Glutamatergic neuron (in vitro differentiated cells): ENCODE data around the gene RFNG. TPM values are rescaled to one million over a fixed set of nuclear protein-coding genes. Genes with fewer than 3 reads are reported as not detected.

Source experiments
- DNase-seq: peaks from one replicate; pipeline ENCODE4 v3.0.0; 2022
- H3K27ac Mint-ChIP-seq: one replicate; pipeline ENCODE4 v1.8.0; 2020; ENCODE audit warnings: mild to moderate bottlenecking, mixed read lengths, inconsistent platforms; ENCODE audit not compliant: unreplicated experiment
- H3K27me3 Mint-ChIP-seq: one replicate; pipeline ENCODE4 v1.8.0; 2020; ENCODE audit warnings: mild to moderate bottlenecking, moderate library complexity, mixed read lengths, inconsistent platforms; ENCODE audit not compliant: unreplicated experiment
- H3K36me3 Mint-ChIP-seq: one replicate; pipeline ENCODE4 v1.8.0; 2020; ENCODE audit warnings: mild to moderate bottlenecking, mixed read lengths, inconsistent platforms; ENCODE audit not compliant: unreplicated experiment
- H3K4me1 Mint-ChIP-seq: one replicate; pipeline ENCODE4 v1.8.0; 2020; ENCODE audit warnings: mild to moderate bottlenecking, low read depth, mixed read lengths, inconsistent platforms; ENCODE audit not compliant: unreplicated experiment
- H3K4me3 Mint-ChIP-seq: one replicate; pipeline ENCODE4 v1.8.0; 2020; ENCODE audit warnings: mild to moderate bottlenecking, mixed read lengths, inconsistent platforms; ENCODE audit not compliant: unreplicated experiment
- H3K9me3 Mint-ChIP-seq: one replicate; pipeline ENCODE4 v1.8.0; 2020; ENCODE audit warnings: mild to moderate bottlenecking, moderate library complexity, mixed read lengths, inconsistent platforms; ENCODE audit not compliant: unreplicated experiment
- CTCF ChIP-seq: fragments of 200-600 bp; sonication (generic); IDR thresholded peaks from one replicate; pipeline ENCODE4 v1.5.0; 2021; ENCODE audit not compliant: partially characterized antibody, unreplicated experiment
- total RNA-seq: library from RNA; stranded (reverse); fragmentation: NEBNext Ultra II Directional; extraction: Animal tissue kit (Norgen Biotek cat#: 25700); gene quantifications from one replicate; pipeline ENCODE4 v1.2.1, GENCODE V29; 2021; ENCODE audit not compliant: unreplicated experiment

Gene RFNG
- total RNA-seq, 1 donor from 2014 or later: 50.8 TPM

GRCh38 chr17:82019690-82020571 lies 31.7 kb downstream of the RFNG start:
- DNase-seq: peak; percentile 91
- H3K9me3 Mint-ChIP-seq: peaks cover 3% of the 10 kb centered on the region
- peak; percentile 84 for TF ChIP-seq CTCF
- no peaks in the 10 kb centered on the region for H3K36me3 Mint-ChIP-seq
- H3K27me3 Mint-ChIP-seq: peaks cover 7% of the 10 kb centered on the region
- H3K27ac Mint-ChIP-seq: no peak overlapping the region
- H3K4me1 Mint-ChIP-seq: peaks cover 7% of the 10 kb centered on the region
- no peak overlapping the region for H3K4me3 Mint-ChIP-seq

GRCh38 chr17:82018989-82019689 lies 32.5 kb downstream of the RFNG start:
- H3K4me3 Mint-ChIP-seq: no peak overlapping the region
- H3K4me1 Mint-ChIP-seq: peaks cover 7% of the 10 kb centered on the region
- no peak for DNase-seq
- H3K27me3 Mint-ChIP-seq: peaks cover 7% of the 10 kb centered on the region
- H3K9me3 Mint-ChIP-seq: peaks cover 3% of the 10 kb centered on the region
- H3K27ac Mint-ChIP-seq: no peak overlapping the region
- TF ChIP-seq CTCF: no peak
- H3K36me3 Mint-ChIP-seq: no peaks in the 10 kb centered on the region

GRCh38 chr17:82018152-82018988 lies 33.2 kb downstream of the RFNG start:
- Mint-ChIP-seq H3K36me3 (no peaks in the 10 kb centered on the region), H3K4me3 (peak overlapping the region; percentile 19), H3K4me1 (peaks cover 7% of the 10 kb centered on the region), H3K27ac (peak overlapping the region; percentile 66), H3K9me3 (peaks cover 3% of the 10 kb centered on the region), H3K27me3 (peaks cover 7% of the 10 kb centered on the region)
- DNase-seq: no peak
- no peak for TF ChIP-seq CTCF

- Mint-ChIP-seq H3K4me3 (no peak overlapping the region), H3K9me3 (peaks cover 3% of the 10 kb centered on the region), H3K4me1 (peaks cover 7% of the 10 kb centered on the region), H3K36me3 (no peaks in the 10 kb centered on the region), H3K27me3 (peaks cover 7% of the 10 kb centered on the region), H3K27ac (no peak overlapping the region)
- TF ChIP-seq CTCF: no peak
- DNase-seq: no peak
These were observed 33.9 kb downstream of the RFNG start for GRCh38 chr17:82017612-82018151.
